HL-60 (cell line): Measurements from ENCODE around the gene CKMT1A.
"Not testable (repeated sequence)": the region's sequence is repeated elsewhere in the genome, so short reads cannot be mapped to it uniquely, and the experiment has no call there.

Experiments used
- DNase-seq, 2 experiments: peaks; one replicate each; pipeline ENCODE4 v3.0.0-alpha.2; 2010 to 2020; ENCODE audit warnings: low read depth in 1 of 2, low spot score in 1 of 2
- H3K27ac ChIP-seq: fragments of 250-450 bp; sonication (Bioruptor Pico); replicated peaks from 2 replicates; pipeline ENCODE4 v1.5.1; 2020; ENCODE audit warnings: mild to moderate bottlenecking, moderate library complexity
- H3K27me3 ChIP-seq: fragments of 250-450 bp; sonication (Bioruptor Pico); 2 replicates; pipeline ENCODE4 v1.5.1; 2021; ENCODE audit warnings: mild to moderate bottlenecking, moderate library complexity; ENCODE audit not compliant: insufficient read depth, poor library complexity, severe bottlenecking
- H3K4me3 ChIP-seq: replicated peaks from 2 replicates; pipeline ENCODE4 v1.5.1; 2011; ENCODE audit warnings: mild to moderate bottlenecking, control low read depth, low read length; ENCODE audit not compliant: insufficient read depth
- GABPA ChIP-seq: IDR thresholded peaks from 2 replicates; pipeline ENCODE4 v1.6.1; 2012; ENCODE audit warnings: low read depth
- POLR2AphosphoS5 ChIP-seq: IDR thresholded peaks from 2 replicates; pipeline ENCODE4 v1.6.1; 2012; ENCODE audit warnings: low read depth
- SPI1 ChIP-seq: IDR thresholded peaks from 2 replicates; pipeline ENCODE4 v1.6.1; 2012; ENCODE audit warnings: low read depth, mild to moderate bottlenecking, borderline replicate concordance
- TF ChIP-seq, protein P1 (sequence below): IDR thresholded peaks from one replicate; pipeline ENCODE4 v1.5.1; 2011; ENCODE audit warnings: low read length, control low read depth, inconsistent platforms; ENCODE audit not compliant: insufficient read depth
- TF ChIP-seq, protein P2 (sequence below): IDR thresholded peaks from 2 replicates; pipeline ENCODE4 v1.6.1; 2012; ENCODE audit warnings: low read depth; ENCODE audit not compliant: insufficient replicate concordance

CKMT1A gene

DNA sequence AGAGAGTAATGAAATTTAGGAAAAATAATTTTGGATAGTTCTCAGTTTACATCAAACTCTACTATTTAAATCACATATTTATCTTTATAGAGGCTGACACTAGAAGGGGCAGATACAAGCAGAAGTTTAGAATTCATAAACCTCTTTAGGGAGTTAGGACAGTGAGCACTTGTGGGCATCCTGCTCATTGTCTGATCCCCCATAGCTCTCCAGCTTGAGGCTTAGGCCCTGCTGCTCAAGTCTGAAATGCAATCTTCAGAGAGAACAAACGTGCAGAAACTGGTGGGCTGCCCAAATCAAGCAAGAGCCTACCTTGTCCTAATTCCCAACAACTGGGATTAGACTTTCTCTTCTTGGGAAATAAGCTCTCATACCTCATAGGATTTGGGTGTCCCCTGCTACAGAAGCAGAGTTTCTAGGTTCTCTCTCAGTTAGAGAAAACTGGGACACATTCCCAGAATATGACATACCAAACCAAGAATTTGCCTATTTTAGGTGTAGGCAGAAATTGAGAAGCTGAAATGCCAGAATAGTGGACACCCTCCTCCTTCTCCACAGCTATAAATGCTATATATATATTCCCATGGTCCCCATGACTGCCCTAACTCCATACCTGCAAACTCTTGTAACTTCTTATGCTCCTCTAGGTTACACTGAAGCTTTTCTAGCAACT is 34.5 kb downstream of the CKMT1A start:
- not testable (repeated sequence) for H3K4me3 ChIP-seq, H3K27ac ChIP-seq, H3K27me3 ChIP-seq, DNase-seq

DNA sequence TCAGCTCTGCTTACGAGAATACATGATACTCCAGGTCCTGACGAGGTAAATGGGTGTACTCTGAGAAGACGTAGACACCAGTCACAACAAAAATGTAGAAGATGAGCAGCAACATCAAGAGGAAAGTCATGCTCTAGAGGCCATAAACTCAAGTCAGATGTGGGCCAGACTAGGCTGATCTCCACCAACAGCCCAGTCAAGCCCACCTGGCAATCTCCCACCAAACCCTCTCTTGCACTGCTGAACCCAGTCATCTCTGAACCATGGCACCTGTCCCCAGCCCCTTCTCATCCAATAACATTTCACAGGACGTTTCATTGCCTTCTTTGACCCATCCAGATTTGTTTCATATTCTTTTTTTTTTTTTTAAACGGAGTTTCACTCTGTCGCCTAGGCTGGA is 41.8 kb downstream of the CKMT1A start:
- Histone ChIP-seq H3K27me3 (peaks cover 2% of the 10 kb centered on the region), H3K4me3 (no peak overlapping the region), H3K27ac (no peak overlapping the region)
- DNase-seq, result no peak
- TF ChIP-seq, protein P1, sequence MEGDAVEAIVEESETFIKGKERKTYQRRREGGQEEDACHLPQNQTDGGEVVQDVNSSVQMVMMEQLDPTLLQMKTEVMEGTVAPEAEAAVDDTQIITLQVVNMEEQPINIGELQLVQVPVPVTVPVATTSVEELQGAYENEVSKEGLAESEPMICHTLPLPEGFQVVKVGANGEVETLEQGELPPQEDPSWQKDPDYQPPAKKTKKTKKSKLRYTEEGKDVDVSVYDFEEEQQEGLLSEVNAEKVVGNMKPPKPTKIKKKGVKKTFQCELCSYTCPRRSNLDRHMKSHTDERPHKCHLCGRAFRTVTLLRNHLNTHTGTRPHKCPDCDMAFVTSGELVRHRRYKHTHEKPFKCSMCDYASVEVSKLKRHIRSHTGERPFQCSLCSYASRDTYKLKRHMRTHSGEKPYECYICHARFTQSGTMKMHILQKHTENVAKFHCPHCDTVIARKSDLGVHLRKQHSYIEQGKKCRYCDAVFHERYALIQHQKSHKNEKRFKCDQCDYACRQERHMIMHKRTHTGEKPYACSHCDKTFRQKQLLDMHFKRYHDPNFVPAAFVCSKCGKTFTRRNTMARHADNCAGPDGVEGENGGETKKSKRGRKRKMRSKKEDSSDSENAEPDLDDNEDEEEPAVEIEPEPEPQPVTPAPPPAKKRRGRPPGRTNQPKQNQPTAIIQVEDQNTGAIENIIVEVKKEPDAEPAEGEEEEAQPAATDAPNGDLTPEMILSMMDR, result no peak
- TF ChIP-seq POLR2AphosphoS5 (no peak), GABPA (no peak), SPI1 (no peak)
- TF ChIP-seq, protein P2, sequence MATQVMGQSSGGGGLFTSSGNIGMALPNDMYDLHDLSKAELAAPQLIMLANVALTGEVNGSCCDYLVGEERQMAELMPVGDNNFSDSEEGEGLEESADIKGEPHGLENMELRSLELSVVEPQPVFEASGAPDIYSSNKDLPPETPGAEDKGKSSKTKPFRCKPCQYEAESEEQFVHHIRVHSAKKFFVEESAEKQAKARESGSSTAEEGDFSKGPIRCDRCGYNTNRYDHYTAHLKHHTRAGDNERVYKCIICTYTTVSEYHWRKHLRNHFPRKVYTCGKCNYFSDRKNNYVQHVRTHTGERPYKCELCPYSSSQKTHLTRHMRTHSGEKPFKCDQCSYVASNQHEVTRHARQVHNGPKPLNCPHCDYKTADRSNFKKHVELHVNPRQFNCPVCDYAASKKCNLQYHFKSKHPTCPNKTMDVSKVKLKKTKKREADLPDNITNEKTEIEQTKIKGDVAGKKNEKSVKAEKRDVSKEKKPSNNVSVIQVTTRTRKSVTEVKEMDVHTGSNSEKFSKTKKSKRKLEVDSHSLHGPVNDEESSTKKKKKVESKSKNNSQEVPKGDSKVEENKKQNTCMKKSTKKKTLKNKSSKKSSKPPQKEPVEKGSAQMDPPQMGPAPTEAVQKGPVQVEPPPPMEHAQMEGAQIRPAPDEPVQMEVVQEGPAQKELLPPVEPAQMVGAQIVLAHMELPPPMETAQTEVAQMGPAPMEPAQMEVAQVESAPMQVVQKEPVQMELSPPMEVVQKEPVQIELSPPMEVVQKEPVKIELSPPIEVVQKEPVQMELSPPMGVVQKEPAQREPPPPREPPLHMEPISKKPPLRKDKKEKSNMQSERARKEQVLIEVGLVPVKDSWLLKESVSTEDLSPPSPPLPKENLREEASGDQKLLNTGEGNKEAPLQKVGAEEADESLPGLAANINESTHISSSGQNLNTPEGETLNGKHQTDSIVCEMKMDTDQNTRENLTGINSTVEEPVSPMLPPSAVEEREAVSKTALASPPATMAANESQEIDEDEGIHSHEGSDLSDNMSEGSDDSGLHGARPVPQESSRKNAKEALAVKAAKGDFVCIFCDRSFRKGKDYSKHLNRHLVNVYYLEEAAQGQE, result no peak

DNA sequence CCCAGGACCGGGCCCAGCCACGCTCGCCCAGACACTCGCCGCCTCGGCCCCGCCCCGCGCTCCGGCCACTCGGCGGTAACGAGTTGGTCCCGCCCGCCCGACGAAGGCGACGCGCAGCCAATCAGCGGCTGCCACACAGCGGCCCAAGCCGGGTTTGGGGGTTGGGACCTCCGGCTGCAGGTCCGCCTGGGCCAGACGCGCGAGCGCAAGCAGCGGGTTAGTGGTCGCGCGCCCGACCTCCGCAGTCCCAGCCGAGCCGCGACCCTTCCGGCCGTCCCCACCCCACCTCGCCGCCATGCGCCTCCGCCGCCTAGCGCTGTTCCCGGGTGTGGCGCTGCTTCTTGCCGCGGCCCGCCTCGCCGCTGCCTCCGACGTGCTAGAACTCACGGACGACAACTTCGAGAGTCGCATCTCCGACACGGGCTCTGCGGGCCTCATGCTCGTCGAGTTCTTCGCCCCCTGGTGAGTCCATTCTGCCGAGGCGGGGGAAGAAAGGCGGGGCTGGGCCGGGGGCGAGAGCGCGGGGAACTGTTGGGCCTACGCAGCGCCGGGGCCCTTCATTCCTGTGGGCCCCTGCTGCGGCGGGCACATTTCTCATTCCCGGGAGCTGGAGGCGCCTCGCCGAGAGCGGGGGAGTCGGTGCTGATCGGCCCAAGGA is 52.7 kb downstream of the CKMT1A start, which contains the start of gene PDIA3:
PDIA3 (plus strand) TSS at position 194 of the 658 bp plus-strand sequence; CDS start at position 296, 102 bp downstream.
- H3K27ac ChIP-seq, result peak within 1 kb of the TSS; percentile 97
- peak; percentile 87 to 89 for DNase-seq
- H3K27me3 ChIP-seq, result not testable (repeated sequence)
- H3K4me3 ChIP-seq, result peak within 1 kb of the TSS; percentile 81
- peak; percentile 92 for TF ChIP-seq POLR2AphosphoS5

DNA sequence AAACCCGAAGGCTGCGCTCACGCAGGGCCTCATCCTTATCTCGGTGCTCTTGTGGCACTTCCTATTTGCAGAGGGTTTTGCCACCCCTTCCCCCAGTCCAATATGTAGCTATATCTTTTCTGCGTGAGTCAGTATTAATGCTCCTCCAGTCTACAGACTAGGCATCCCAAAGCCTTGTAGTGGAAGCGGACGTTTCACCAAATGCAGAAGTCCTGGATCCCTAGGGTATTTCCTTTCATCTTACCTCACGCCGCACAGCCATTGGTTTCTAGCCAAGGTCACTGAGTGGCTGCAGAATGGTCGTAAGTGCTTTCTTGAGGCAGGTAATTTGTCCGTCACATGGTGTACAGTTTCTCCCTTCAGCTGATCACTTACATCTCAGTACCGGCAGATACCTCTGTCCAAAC is 53.2 kb downstream of the CKMT1A start:
- TF ChIP-seq SPI1, result peak; percentile 51; the same call in 1 of the 2 replicates
- peak in 1 of 2 experiments; percentile 58 for DNase-seq
- not testable (repeated sequence) for H3K27me3 ChIP-seq
- peak overlapping the region; percentile 81 for H3K4me3 ChIP-seq
- H3K27ac ChIP-seq, result peak overlapping the region; percentile 97

DNA sequence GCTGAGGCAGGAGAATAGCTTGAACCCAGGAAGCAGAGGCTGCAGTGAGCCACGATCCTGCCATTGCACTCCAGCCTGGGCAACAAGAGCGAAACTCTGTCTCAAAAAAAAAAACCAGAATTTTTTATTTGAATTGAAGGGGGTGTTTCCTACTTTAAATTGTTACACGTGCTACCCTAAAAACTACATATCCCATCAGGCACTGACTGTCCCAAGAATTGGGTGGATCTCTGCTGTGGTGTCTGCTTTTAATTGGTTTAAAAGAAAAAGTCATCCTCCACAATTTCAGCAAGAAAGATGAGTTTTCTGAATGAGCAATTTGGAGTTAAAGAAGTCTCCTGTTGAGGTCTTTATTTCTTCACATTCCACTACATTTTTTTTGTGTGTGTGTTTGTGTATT is 54.7 kb downstream of the CKMT1A start:
- no peak for DNase-seq
- Histone ChIP-seq H3K27ac (no peak overlapping the region), H3K27me3 (no peaks in the 10 kb centered on the region), H3K4me3 (peak overlapping the region; percentile 81)
- TF ChIP-seq POLR2AphosphoS5 (no peak), SPI1 (no peak), GABPA (no peak)
- TF ChIP-seq, protein P2, result no peak
- TF ChIP-seq, protein P1, result no peak
